Right lobe of liver (tissue), 6 donors: Measurements from ENCODE around the gene VRK2. TPM values are rescaled to one million over a fixed set of nuclear protein-coding genes. Genes with fewer than 3 reads are reported as not detected.

Experiments used
- ATAC-seq, 4 donors: fragments of 200-7000 bp; cut with Tn5 transposase; one replicate each; pipeline ENCODE4 v1.9.1; 2020; ENCODE audit warnings: mild to moderate bottlenecking in 4 of 4, moderate library complexity in 4 of 4
- DNase-seq, 3 donors: peaks; one replicate each; pipeline ENCODE4 v3.0.0-alpha.2; 2020
- H3K27ac ChIP-seq, 3 donors: fragments of 200-600 bp; one replicate each; pipeline ENCODE4 v1.8.0; 2022
- H3K27me3 ChIP-seq, 2 donors: fragments of 200-600 bp; one replicate each; pipeline ENCODE4 v1.8.0; 2022
- H3K36me3 ChIP-seq, 4 donors: fragments of 200-600 bp; sonication (generic) in 1 of 4; one replicate each; pipeline versions ENCODE4 v1.5.1 to v1.8.0; 2017 to 2022; ENCODE audit warnings: control low read depth in 1 of 4
- H3K4me1 ChIP-seq, 4 donors: fragments of 200-600 bp; sonication (generic) in 1 of 4; one replicate each; pipeline versions ENCODE4 v1.5.1 to v1.8.0; 2017 to 2022; ENCODE audit warnings: control low read depth in 1 of 4
- H3K4me3 ChIP-seq, 3 donors: fragments of 200-600 bp; one replicate each; pipeline ENCODE4 v1.8.0; 2022
- H3K9me3 ChIP-seq, 4 donors: fragments of 200-600 bp; sonication (generic) in 1 of 4; one replicate each; pipeline versions ENCODE4 v1.5.1 to v1.8.0; 2017 to 2022; ENCODE audit warnings: control low read depth in 1 of 4
- CTCF ChIP-seq, 4 donors: fragments of 200-600 bp in 3 of 4; fragments of 450-650 bp in 1 of 4; IDR thresholded peaks; one replicate each; pipeline versions ENCODE4 v1.5.1 to v1.8.0; 2016 to 2022; ENCODE audit warnings: antibody characterized with exemption in 4 of 4, mild to moderate bottlenecking in 2 of 4
- POLR2A ChIP-seq: fragments of 450-650 bp; IDR thresholded peaks from one replicate; pipeline ENCODE4 v1.6.1; 2017; ENCODE audit warnings: antibody characterized with exemption, mild to moderate bottlenecking
- WGBS: methylation state at CpG from one replicate; pipeline ENCODE4 v1.1.6; 2018; ENCODE audit warnings: low coverage, low lambda C conversion rate; ENCODE audit not compliant: insufficient coverage; ENCODE audit errors: missing lambda C conversion rate; 5-methylcytosine and 5-hydroxymethylcytosine counted together
- intact Hi-C, 2 donors: fragments of 100-400 bp; cut with DNase I; formaldehyde crosslinking; loops; one replicate each; pipeline versions ENCODE4 v1.11.2 to v1.14.1; 2022
- long read RNA-seq: library from polyadenylated mRNA; unstranded; transcript quantifications from one replicate; pipeline ENCODE4 v2.0.0, GENCODE V29; 2019
- total RNA-seq, 6 experiments: library from RNA; depleted of rRNA in 2 of 6; stranded (reverse); fragments of >200 nt in 2 of 6; fragmentation: NEBNext Ultra II Directional in 3 of 6; extraction: Animal tissue kit (Norgen Biotek cat#: 25700) in 3 of 6; gene quantifications; one replicate each; pipeline versions ENCODE4 v1.1.0 to v1.2.4, GENCODE V29; 2016 to 2023
- donor health status: DM: no; HTN: yes; CAD: no.
- donor health status: DM: no; HTN: no; CAD: no.
- donor health status: DM: no; HTN: no; CAD: no.
- donor health status: DM: no; HTN: yes; CAD: no.
- donor health status: DM: no; HTN: yes; CAD: no.

Gene VRK2
- 10 to 100 TPM in 3 of 6 experiments, 1 to 10 TPM in 3; 7.7 to 13.0 (median 10.2) TPM for total RNA-seq
- long read RNA-seq, partial matches to known transcripts, result 0 of 2 reads
- long read RNA-seq, other reads (novel, unspliced or antisense), result 2 of 2 reads

GRCh38 chr2:58046585-58047372 lies at the start of gene VRK2:
Gene VRK2 (plus strand): TSS chr2:58046806. CDS start chr2:58048832, 2,026 bp downstream.
- intact Hi-C loops, result no loop called here
- ATAC-seq (peak; percentile 95 to 99 (median 98)), DNase-seq (peak; percentile 92 to 95 (median 94))
- peak within 1 kb of the TSS; percentile 68 to 85 (median 71) for H3K4me3 ChIP-seq
- H3K27ac ChIP-seq, result peak within 1 kb of the TSS; percentile 82 to 92 (median 86)
- TF ChIP-seq POLR2A, result peak; percentile 93
- TF ChIP-seq CTCF (IDR thresholded peaks at IDR 0.05), result peak; percentile 12 to 30 (median 20)
- H3K9me3 ChIP-seq, result no peaks in the 10 kb centered on the region
- 0% methylated on average over 13 of the region's 76 CpGs for WGBS
- no peaks in the 10 kb centered on the region for H3K36me3 ChIP-seq
- H3K27me3 ChIP-seq, result no peaks in the 10 kb centered on the region
- peaks cover 0 to 13% (median 5%) of the 10 kb centered on the region in 4 donors for H3K4me1 ChIP-seq

DNA sequence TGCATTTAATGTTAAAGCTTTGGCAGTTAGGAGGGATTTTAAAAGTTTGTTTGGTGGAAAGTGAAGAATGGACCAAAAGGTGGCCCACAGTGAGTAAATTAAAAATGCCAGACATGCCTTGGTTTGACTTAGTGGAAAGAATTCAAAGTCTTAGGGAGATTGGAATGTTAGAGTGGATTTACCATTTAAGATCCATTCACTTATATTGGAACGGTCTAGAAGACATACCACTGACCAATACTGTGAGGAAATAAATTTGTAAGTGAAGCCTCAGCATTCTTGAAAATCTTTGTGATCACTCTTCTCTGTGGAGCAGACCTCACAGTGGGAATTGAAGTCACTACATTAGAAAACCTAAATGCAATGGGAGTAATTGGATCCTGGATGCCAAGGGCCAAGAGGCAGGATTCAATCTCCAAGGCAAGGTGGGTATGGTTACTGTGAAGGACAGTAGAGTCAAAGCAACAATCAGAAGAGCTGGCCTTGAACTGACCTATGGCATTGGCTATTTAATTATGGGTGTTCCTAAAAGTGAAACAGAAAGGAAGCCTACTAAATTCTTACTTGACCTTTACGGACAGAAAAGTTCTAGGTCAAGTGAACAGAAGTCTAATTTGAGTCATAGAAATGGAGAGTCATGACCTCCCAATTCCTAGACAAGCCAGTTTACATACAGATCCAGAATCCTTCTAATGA lies 40.2 kb upstream of the VRK2 start:
- no peak for TF ChIP-seq CTCF (IDR thresholded peaks at IDR 0.05)
- TF ChIP-seq POLR2A, result no peak
- H3K9me3 ChIP-seq, result no peaks in the 10 kb centered on the region
- H3K27ac ChIP-seq, result no peak overlapping the region
- H3K4me1 ChIP-seq, result no peaks in the 10 kb centered on the region
- H3K36me3 ChIP-seq, result no peaks in the 10 kb centered on the region
- no peak overlapping the region for H3K4me3 ChIP-seq
- no peaks in the 10 kb centered on the region for H3K27me3 ChIP-seq
- ATAC-seq (no peak), DNase-seq (no peak)
- 84% methylated on average over 2 of the region's 2 CpGs for WGBS
- intact Hi-C loops, result no loop called here

DNA sequence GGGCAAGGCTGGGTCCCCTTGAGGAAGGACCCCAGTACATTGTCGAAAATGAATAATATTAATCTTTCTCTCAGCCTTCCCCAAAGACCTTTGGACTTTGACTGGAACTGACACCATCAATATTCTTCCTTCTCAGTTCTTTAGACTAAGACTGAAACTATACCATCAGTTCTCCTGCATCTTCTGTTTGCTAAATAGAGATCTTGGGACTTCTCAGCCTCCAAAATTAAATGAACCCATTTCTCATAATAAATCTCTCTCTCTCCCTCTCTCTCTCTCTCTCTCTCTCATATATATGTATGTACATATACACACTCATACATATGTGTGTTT lies 39.7 kb upstream of the VRK2 start:
- 63% methylated on average over 1 of the region's 1 CpG for WGBS
- H3K9me3 ChIP-seq, result no peaks in the 10 kb centered on the region
- TF ChIP-seq CTCF (IDR thresholded peaks at IDR 0.05) (no peak), POLR2A (no peak)
- ATAC-seq, result no peak
- no peaks in the 10 kb centered on the region for H3K4me1 ChIP-seq
- intact Hi-C loops, result no loop called here
- H3K36me3 ChIP-seq, result no peaks in the 10 kb centered on the region
- H3K4me3 ChIP-seq, result no peak overlapping the region
- no peaks in the 10 kb centered on the region for H3K27me3 ChIP-seq
- DNase-seq, result no peak
- no peak overlapping the region for H3K27ac ChIP-seq

DNA sequence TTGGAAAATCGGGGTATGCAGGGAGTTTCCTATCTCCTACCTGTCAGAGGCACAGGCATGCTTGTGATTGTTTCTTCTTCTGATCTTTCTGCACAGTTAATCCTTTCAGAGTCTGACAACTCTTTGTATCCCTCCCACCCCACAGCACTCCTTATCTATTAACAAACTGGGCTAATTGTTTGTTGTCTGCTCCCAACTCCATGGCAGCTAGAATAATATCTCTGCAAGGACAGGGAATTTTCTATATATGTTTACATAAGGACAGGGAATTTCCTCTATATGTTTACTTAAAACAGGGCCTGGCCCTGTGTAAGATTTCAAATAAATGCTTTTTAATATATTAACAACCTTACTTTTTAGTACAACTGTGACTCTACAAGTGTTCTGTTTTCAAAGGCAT lies 36.0 kb upstream of the VRK2 start:
- ATAC-seq (no peak), DNase-seq (no peak)
- Histone ChIP-seq H3K9me3 (no peaks in the 10 kb centered on the region), H3K27me3 (no peaks in the 10 kb centered on the region), H3K4me3 (no peak overlapping the region), H3K4me1 (no peaks in the 10 kb centered on the region), H3K27ac (no peak overlapping the region), H3K36me3 (no peaks in the 10 kb centered on the region)
- WGBS, result 67% methylated on average over 1 of the region's 1 CpG
- no peak for TF ChIP-seq POLR2A
- no peak for TF ChIP-seq CTCF (IDR thresholded peaks at IDR 0.05)
- intact Hi-C loops, result no loop called here
